RWPE2 (cell line): ENCODE results near the gene RARB.

ENCODE experiments used
- ATAC-seq: fragments of 200-7000 bp; cut with Tn5 transposase; 3 replicates; pipeline ENCODE4 v1.9.1; 2021; ENCODE audit warnings: low read depth
- DNase-seq: peaks from one replicate; pipeline ENCODE4 v3.0.0-alpha.2; 2020; ENCODE audit warnings: low spot score
- H3K27ac ChIP-seq: fragments of 450-650 bp; 2 replicates; pipeline ENCODE4 v1.5.1; 2017; ENCODE audit warnings: mild to moderate bottlenecking; ENCODE audit not compliant: poor library complexity, severe bottlenecking
- H3K27me3 ChIP-seq: fragments of 250-450 bp; sonication (Bioruptor Pico); 2 replicates; pipeline ENCODE4 v1.5.1; 2021; ENCODE audit warnings: mild to moderate bottlenecking, moderate library complexity; ENCODE audit not compliant: insufficient read depth, poor library complexity, severe bottlenecking
- H3K36me3 ChIP-seq: fragments of 250-450 bp; sonication (Bioruptor Pico); 2 replicates; pipeline ENCODE4 v1.5.1; 2020; ENCODE audit warnings: low read depth, mild to moderate bottlenecking, moderate library complexity
- H3K4me1 ChIP-seq: fragments of 250-450 bp; sonication (Bioruptor Pico); 2 replicates; pipeline ENCODE4 v1.5.1; 2021; ENCODE audit warnings: mild to moderate bottlenecking, moderate library complexity; ENCODE audit not compliant: insufficient read depth, poor library complexity, severe bottlenecking
- H3K4me3 ChIP-seq: fragments of 250-450 bp; sonication (Bioruptor Pico); 2 replicates; pipeline ENCODE4 v1.5.1; 2021; ENCODE audit warnings: mild to moderate bottlenecking, moderate library complexity; ENCODE audit not compliant: severe bottlenecking
- H3K9me3 ChIP-seq: fragments of 250-450 bp; sonication (Bioruptor Pico); 2 replicates; pipeline ENCODE4 v1.5.1; 2021; ENCODE audit warnings: mild to moderate bottlenecking, moderate library complexity; ENCODE audit not compliant: severe bottlenecking
- TF ChIP-seq, protein P1 (sequence below): fragments of 450-650 bp; IDR thresholded peaks from one replicate; pipeline ENCODE4 v1.5.1; 2017; ENCODE audit warnings: mild to moderate bottlenecking, moderate library complexity; ENCODE audit not compliant: poor library complexity, severe bottlenecking

RARB gene

DNA sequence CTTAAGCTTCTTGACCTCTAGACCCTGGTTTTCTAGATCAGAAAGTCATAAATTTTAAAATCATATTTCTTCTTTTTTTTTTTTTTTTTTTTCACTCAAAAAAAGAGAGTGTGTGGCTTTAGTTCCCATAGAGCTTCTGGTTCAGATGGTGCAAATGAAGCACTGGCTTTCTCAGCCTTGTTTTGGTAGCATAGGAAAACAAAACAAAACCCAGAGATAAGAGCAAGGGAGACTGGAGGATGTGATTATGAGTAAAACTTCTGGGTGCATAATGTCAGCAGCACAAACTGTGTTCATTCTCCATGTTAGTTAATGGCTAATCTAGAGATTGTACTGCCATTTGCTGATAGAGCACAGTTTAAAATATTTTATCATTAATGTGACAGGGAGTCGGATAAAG lies 55.4 kb downstream of the RARB start:
- TF ChIP-seq, protein P1, sequence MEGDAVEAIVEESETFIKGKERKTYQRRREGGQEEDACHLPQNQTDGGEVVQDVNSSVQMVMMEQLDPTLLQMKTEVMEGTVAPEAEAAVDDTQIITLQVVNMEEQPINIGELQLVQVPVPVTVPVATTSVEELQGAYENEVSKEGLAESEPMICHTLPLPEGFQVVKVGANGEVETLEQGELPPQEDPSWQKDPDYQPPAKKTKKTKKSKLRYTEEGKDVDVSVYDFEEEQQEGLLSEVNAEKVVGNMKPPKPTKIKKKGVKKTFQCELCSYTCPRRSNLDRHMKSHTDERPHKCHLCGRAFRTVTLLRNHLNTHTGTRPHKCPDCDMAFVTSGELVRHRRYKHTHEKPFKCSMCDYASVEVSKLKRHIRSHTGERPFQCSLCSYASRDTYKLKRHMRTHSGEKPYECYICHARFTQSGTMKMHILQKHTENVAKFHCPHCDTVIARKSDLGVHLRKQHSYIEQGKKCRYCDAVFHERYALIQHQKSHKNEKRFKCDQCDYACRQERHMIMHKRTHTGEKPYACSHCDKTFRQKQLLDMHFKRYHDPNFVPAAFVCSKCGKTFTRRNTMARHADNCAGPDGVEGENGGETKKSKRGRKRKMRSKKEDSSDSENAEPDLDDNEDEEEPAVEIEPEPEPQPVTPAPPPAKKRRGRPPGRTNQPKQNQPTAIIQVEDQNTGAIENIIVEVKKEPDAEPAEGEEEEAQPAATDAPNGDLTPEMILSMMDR = no peak
- ATAC-seq (no peak), DNase-seq (no peak)
- Histone ChIP-seq H3K4me1 (no peaks in the 10 kb centered on the region), H3K27me3 (no peaks in the 10 kb centered on the region), H3K36me3 (no peaks in the 10 kb centered on the region), H3K9me3 (no peaks in the 10 kb centered on the region), H3K4me3 (no peak overlapping the region), H3K27ac (no peak overlapping the region)

DNA sequence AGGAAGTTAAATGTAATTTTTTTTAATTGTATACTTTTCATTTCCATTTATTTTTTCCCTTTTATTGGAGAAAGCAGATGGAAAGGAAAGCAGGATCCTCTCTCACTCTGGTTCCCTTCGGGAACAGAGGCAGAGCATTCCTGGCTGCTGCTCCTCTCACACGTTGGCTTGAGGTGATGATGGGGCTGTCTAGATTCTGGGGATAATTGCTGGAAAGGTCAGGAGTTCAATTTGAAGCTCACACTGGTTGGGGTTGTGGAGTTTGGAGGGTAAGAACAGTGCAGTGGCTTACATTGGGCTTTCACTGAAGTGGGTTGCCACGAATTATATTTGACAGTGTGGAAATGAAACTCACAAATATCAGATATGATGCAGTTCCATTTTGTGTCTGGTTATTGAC lies 57.6 kb downstream of the RARB start:
- TF ChIP-seq, protein P1 = no peak
- no peak overlapping the region for H3K4me3 ChIP-seq

DNA sequence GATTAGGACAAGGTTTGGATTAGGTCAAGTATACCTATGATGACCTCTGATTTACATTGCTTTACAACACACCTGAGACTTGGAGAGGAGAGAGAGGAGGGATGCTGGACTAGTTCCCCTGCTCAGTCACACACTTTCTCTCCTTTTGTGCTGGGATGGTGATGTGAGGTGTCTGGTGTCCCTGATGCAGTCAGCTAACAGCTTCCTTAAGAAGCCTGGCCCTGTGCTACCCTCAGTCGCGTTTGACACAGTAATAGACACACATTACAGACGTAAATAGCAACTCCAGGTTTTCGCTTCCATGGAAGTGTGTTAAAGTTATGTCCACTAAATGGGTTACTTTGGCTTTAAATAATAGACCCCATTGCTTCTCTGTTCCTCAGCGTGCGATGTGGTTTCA lies 58.9 kb downstream of the RARB start:
- Histone ChIP-seq H3K9me3 (no peaks in the 10 kb centered on the region), H3K4me3 (no peak overlapping the region), H3K27ac (no peak overlapping the region), H3K36me3 (no peaks in the 10 kb centered on the region), H3K27me3 (no peaks in the 10 kb centered on the region), H3K4me1 (no peaks in the 10 kb centered on the region)
- no peak for DNase-seq
- TF ChIP-seq, protein P1 = no peak
- ATAC-seq = no peak

More for the DNA sequence above, 57.6 kb downstream of the RARB start:
- Histone ChIP-seq H3K36me3 (no peaks in the 10 kb centered on the region), H3K9me3 (no peaks in the 10 kb centered on the region), H3K27ac (no peak overlapping the region), H3K27me3 (no peaks in the 10 kb centered on the region), H3K4me1 (no peaks in the 10 kb centered on the region)
- no peak for ATAC-seq
- DNase-seq = no peak

DNA sequence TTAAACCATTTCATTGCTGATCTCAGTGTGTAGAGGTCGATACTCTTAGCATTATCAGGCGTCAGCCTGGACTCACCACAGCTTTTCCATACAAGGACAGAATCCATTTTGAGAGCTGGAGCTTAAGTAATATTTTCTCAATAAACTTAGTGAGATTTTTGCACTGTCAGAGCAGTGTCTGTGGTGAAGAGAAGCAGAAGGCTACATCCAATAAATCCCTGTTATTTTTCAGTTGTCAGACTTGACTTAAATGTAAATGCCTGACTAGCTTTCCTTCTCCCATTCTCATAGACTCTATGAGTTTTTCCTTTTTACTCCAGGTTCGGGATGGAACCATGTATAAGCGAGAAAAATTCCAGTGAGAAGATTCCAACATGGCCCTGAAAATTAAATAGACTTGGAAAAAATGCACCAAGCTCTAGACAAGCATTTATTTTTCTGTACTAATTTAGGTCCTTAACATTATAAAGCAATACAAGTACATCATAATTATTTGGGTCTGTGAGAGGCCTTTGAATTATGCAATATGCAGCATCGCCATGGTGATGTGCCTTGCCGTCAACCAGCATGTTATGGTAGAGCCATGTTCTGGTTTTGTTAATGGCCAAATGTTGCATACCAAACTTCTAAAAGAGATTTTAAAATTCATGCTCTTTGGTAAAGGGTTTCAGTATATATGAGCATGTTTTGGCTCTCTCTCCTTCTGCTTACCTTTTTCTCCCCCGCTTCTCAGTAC lies 62.0 kb downstream of the RARB start:
- DNase-seq (no peak), ATAC-seq (no peak)
- Histone ChIP-seq H3K27ac (no peak overlapping the region), H3K4me1 (no peaks in the 10 kb centered on the region), H3K9me3 (no peaks in the 10 kb centered on the region), H3K4me3 (no peak overlapping the region), H3K36me3 (no peaks in the 10 kb centered on the region), H3K27me3 (no peaks in the 10 kb centered on the region)
- TF ChIP-seq, protein P1 = no peak

DNA sequence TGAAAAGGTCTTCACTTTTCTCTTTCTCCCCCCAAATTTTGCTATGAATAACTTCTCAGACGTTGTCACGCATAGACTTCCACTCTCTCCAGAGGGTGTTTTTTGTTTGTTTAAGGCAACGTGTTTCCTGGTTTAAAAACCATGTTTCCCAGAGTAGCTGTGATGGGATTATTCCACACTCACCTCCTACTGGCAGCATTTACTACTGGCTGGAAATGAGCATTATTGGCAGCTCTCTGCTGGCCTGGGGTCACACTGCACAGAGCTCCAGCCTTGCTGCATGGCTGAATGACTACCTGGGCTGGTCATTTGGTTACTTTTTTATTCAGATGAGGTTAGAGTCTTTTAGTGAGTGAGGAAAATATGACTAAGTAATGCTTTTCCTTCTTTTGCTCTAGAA lies 65.2 kb downstream of the RARB start:
- no peak for DNase-seq

More for the DNA sequence above, 65.2 kb downstream of the RARB start:
- Histone ChIP-seq H3K4me3 (no peak overlapping the region), H3K9me3 (peaks cover 2% of the 10 kb centered on the region), H3K4me1 (no peaks in the 10 kb centered on the region), H3K27me3 (no peaks in the 10 kb centered on the region), H3K36me3 (no peaks in the 10 kb centered on the region), H3K27ac (peak overlapping the region; percentile 74)
- ATAC-seq = no peak; the same call in 2 of the 3 replicates
- TF ChIP-seq, protein P1 = no peak
